Cardiac septum (tissue), 1 donor: Measurements from ENCODE around the gene EIF3A. TPM values are rescaled to one million over a fixed set of nuclear protein-coding genes. Genes with fewer than 3 reads are reported as not detected.

Experiments used
- DNase-seq: peaks from one replicate; pipeline ENCODE4 v3.0.0-alpha.2; 2020; ENCODE audit warnings: low spot score
- intact Hi-C: fragments of 100-400 bp; cut with DNase I; formaldehyde crosslinking; loops from one replicate; pipeline ENCODE4 v1.14.0; 2022
- total RNA-seq: library from RNA; stranded (reverse); fragmentation: NEBNext Ultra II Directional; extraction: Animal tissue kit (Norgen Biotek cat#: 25700); gene quantifications from one replicate; pipeline ENCODE4 v1.2.1, GENCODE V29; 2021
- donor health status: DM: no; HTN: no; CAD: no.

The EIF3A gene
- total RNA-seq, 1 donor from 2014 or later: 133 TPM

DNA sequence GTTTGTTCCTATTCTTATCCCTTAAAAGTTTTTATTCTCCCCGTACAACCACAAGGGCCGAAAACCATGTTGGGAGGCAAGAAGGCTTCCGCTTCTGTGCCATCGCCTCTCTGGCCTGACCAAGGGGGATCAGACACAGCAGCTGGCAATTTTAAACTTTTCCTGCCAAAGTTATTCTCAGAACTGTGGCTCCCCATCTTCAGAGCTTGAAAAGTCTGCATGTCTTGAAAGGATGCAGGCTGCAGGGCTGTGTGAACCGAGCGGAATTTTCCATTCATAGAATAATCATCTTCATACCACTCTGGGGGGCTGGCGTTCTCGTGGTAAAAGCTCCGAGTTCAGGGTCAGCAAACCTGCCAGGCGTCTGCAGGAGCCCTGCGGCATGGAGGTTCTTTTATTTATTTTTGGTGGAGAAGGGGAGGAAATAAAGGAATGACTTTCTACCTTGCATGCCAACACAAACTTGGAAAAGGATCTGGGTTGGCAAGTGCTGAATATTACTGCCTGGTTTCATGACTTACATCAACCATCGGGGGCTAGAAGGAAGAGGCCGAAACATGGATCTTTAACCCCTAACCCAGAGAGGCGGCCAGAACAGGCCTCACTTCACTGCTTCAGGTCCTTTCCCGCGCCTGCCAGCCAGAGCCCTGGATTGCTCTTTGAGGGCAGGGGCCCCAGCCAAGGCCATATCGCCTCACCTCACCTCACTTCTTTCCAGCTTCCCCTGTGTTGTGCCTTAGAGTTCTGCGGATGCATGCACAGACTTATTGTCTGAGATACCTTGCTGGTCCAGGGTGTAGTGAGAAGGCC lies 54.1 kb downstream of the EIF3A start:
- intact Hi-C loops: loop anchor here (5.0 to 10.0 kb wide), 3 partner anchors 114 to 269 kb away; no protein-coding TSS in a partner anchor

DNA sequence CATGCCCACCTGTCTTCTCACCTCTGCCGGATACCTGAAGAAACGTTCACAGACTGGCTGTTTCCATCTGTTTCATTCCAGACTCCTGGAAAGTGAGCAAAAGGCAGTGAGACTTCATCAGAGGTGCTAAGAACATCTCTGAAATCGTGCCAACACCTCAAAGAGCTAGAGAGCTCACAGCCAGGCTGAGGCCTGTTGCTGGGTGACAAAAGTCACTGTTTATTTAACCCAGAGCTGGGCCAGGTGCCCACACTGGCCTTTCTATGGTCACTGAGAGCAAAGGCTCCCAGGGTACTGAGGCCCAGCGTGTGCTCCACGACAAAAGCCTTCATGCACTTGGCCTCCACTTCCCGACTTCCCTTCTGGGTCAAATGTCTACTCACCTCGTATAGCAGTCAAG lies 54.8 kb downstream of the EIF3A start:
- intact Hi-C loops: loop anchor here (5.0 to 10.0 kb wide), 3 partner anchors 113 to 268 kb away; no protein-coding TSS in a partner anchor
- no peak for DNase-seq

More for the DNA sequence above, 54.1 kb downstream of the EIF3A start:
- no peak for DNase-seq

DNA sequence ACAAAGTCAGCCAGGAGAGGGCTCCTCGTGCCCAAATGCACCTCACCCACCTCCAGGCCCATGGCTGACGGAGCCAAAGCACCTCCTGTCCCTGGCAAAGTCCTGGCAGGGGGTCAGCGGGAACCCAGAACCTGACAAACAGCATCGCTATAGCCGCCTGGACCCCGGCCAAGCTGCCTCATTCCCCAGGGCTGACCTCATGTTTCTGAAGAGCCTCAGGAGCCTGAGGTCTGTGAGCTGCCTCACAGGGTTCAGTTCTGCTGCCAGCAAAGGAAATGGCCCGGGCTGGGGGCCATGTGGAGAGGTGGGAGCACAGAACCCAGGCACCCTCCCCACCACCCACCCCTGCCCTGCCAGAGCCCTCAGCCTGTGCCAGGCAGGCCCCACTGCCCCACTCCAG lies 55.3 kb downstream of the EIF3A start:
- intact Hi-C loops: loop anchor here (5.0 to 10.0 kb wide), 3 partner anchors 113 to 268 kb away; no protein-coding TSS in a partner anchor
- DNase-seq: peak; percentile 89

DNA sequence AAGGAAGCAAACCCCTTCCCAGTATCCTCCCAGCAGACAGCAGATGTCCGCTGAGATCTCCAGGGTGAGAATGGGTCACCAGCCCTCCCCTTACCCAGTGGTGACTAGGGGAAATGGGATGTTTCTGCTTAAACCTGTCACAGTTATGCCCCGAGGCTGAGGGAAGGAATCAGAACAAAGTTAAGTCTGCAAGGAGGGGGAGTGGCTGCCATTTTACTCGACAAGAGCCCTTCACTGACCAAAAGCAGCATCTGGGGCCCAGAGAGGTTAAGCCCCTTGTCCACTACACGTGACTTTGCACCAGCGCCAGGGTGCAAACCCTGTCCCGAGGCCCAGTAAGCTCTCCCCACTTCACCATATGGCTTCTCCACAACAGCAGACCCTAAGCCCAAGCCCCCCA lies 55.7 kb downstream of the EIF3A start:
- DNase-seq: no peak
- intact Hi-C loops: loop anchor here (5.0 to 10.0 kb wide), 3 partner anchors 113 to 268 kb away; no protein-coding TSS in a partner anchor

DNA sequence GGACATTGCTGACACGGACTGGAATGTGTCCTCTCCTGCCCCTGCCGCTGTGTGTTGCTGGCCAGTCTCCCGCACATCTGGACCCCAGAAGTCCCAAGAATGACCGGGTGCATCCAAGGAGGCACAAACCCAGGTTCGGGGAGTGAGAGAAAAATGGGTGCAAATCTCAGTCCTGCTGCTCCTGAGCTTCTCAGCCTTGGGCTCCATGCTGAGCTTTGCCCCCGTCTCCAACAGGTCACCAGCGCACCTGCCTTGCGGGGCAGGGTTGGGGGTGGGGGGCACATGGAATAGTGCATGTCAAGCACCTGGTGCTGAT lies 57.1 kb downstream of the EIF3A start:
- intact Hi-C loops: loop anchor here (10.0 kb wide), 1 partner anchor 169 kb away; no protein-coding TSS in a partner anchor
- no peak for DNase-seq

DNA sequence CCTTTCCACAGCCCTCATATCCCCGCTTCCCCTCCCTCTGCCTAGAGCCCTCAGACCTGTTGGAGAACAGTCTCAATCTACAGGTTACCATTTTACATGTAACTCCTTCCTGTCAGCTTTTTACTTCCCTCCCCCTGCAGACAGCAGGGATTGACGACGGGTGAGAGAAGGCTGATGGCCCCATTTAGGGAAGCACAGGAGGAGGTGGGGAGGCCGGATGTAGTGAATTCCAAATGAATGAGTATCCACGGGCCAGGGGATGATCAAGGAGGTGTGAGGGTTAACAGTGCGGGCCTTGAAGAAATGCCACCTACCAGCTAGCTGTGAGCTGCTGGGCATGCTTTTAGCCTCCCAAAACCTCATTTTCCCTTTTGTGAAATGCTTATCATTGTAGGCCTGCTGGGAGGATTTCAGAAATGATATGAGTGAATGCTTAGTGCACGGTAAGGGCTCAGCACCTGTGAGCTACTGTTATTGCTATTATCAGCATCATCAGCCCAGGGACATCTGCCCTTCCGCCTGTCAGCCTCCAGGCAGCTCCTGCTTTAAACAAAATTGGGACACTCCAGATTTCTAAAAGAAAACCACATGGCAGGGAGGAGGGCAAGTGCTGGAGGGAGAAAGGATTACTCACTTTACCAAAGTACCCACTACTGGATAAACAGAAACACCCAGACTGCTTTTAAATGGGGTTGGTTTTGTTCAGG lies 57.6 kb downstream of the EIF3A start:
- DNase-seq: no peak
- intact Hi-C loops: loop anchor here (10.0 kb wide), 1 partner anchor 168 kb away; no protein-coding TSS in a partner anchor

DNA sequence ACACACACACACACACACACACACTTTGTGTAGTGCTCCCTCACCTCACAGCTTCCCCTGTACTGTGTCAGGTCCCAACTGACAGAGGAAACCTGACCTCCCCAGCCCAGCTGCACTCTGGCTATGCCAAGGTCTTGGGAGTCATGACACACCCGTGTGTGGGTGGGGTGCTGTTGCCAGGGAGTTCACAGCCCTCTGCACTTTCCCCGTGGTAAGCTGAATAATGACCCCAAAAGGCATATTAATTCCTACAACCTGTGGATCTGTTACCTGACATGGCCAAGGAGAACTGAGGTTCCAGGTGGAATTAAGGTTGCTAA lies 60.0 kb downstream of the EIF3A start:
- intact Hi-C loops: loop anchor here (10.0 kb wide), 1 partner anchor 166 kb away; no protein-coding TSS in a partner anchor
- no peak for DNase-seq

DNA sequence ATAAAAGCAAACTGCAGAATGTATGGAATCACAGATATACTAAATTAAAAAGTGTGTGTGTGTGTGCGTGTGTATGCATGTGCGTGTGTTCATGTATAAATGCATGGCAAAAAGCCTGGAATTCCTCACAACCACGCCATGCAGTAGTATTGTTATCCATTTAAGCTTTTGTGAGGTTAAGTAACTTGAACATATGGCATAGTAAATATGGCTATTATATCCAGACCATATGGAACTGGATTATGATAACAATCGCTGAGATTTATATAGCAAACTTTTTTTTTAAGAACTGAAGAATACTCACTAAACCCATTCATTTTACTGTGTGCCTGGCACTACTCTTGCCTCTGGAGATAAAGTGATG lies 73.4 kb downstream of the EIF3A start:
- intact Hi-C loops: no loop called here
- DNase-seq: no peak

DNA sequence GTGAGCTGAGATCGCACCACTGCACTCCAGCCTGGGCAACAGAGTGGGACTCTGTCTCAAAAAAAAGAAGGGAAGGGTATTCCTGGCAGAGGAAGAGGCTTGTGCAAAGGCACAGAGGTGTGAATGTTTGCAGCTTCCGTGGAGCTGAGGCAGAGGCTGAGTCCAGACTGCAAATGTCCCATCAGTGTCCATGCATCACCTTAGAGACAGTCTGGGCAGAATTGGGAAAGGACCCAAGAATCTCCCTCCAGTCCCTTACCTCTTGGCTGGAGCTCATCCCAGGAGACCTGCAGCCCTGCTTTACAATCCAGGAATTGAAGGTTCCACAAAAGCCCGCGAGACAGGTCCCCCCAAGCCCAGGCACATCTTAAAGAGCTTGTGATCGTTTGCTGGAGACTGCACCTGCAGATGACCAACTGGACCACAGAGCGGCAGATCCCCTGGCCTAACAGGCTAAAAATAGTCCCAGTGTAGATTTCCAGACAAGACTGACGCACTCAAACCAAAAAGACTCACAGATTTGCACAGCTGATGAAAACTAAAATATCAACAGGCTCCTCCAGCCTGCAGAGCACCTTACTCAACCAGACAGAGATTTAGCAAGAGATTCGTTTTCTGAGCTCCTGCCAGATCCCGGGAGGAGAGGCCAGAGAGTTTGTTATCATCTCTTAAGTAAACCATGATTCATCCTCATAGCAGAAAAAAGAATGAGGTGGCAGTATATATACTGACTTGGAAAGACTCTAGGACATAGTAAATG lies 74.0 kb downstream of the EIF3A start:
- intact Hi-C loops: no loop called here
- no peak for DNase-seq

DNA sequence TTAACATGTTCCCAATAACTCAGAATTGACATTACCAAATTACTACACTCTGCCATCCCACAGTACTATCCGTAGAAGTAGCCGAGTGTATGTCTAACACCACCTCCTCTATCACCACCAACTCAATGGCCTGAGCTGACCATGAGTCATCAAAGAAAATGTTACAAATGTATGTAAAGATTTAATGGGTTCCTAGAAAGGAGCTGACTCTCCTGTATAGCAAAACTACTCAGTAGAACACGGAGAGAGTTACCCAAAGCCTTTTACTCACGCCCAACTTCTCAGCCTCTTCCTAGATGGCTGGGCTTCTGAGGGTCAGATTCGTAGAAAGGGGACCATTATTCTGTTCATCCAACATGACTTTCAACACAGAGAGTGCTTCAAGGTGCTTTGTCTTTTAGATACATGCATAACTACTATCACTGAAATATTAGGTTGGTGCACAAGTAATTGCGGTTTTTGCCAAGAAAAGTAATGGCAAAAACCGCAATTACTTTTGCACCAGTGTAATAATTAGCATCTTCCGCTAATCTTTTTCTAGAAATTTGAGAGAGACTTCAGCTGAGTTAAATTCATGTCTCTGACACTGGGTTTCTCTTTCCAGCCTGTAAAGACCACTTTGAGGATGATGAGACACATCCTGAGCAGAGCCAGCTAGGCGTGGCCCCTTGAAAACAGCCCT lies 75.1 kb downstream of the EIF3A start:
- no peak for DNase-seq
- intact Hi-C loops: no loop called here

DNA sequence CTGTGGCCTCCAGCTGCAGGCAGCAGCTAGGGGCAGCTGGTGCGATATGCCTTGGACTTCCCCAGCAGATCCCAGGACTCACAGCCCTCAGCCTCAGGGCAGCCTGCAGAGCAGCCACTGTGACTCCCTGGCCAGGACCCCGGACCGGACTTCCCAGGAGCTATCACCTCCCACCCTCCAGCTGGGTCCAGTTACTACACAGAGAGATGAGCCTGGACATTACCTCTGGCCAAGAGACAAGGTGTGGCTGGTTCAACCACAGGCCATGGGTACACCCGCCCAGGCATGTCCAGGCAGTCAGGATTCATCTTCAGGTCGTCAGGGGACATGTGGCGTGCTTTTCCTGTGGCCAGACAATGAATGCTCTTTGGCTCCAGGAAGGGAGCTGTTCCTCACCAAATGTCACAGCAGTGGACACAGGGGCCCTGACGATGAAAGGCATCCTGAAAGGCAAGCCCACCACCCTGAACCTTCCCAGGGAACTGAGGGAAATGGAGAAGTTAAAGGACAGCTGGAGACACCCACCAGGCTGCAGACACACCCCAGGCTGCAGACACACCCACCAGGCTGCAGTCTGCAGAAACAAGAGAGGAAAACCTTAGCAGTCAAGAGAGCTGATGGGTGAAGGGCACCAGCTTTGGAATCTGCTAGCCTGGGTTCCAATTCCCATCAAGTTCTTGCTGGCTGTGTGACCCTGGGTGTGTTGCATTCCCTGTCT lies 76.9 kb downstream of the EIF3A start:
- intact Hi-C loops: no loop called here
- no peak for DNase-seq

DNA sequence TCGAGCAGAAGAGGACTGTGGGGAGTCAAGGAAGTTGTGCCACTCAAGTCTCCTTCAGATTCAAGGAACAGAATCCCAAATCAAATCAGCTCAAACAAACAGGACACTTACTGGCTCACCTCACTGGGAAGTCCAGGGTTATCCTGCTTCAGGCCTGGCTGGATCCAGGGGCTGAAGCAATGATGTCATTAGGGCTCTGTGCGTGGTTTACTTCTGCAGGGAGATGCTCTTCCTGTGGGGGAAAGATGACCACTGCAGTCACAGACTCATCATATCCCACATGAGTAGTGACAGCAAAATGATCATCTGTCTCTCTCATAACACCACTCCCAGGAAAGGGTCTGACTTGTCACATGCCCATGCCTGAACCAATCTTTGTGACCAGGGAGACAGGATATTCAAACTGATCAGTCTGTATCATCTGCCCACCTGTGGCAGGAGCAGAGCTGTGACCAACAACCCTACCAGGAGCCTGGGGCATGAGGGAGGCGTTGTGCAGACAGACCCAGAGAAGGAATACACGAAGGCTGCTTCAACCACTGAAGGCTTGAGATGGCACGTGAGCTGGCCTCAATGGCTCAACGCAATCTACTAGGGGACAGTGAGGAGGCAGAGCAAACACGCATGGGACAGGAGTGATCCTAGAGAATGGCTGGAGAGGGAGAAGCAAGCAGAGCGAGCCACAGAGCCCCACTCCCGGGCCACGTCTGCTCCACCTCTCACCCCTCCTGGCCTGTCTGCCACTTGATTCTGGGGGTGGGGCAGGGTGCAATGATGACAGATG lies 78.7 kb downstream of the EIF3A start:
- intact Hi-C loops: no loop called here
- no peak for DNase-seq

DNA sequence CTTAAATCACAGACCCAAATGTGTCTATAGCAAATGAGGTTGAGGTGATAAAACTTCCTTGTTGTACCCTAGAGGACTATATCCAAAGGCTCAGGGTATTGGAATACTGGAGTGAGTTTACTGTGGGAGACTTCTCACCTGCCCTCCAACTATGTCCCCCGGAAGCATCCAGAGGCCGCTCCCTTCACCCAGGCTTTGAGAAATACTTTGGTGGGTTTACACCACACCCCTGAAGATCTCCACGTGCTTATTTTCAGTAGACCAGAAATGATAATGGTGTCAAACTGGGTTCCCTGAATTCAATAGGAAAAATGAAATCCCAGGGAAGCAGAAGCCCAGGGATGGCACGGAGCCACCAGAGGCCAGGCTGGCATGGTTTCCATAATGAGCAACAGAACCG lies 82.4 kb downstream of the EIF3A start:
- intact Hi-C loops: no loop called here
- DNase-seq: no peak

DNA sequence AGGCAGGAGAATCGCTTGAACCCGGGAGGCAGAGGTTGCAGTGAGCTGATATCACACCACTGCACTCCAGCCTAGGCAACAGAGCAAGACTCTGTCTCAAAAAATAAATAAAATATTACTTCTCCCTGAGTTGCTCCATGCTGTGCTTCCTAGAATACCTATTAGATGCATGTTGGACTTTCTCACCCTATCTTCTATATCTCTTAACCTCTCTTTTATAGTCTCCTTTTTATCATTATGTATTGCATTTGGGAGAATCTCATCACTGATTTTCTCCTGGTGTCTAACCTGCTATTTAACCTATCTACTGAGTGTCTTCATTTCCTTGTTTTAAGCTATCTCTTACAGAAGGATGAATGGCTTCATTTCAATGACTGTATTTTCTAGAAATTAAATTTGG lies 83.2 kb downstream of the EIF3A start:
- intact Hi-C loops: no loop called here
- DNase-seq: no peak

DNA sequence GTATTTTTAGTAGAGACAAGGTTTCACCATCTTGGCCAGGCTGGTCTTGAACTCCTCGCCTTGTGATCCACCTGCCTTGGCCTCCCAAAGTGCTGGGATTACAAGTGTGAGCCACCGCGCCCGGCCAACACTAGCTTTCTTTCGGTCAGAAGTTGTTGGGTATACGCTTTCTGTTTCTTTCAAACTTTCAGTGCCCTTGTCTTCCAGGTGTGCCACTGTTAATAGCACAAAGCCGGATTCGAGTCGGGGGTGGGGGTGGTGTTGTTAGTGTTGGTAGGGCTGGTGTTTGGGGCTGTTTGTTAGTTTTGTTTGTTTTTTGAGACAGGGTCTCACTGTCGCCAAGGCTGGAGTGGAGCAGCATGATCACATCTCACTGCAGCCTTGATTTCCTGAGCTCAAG lies 84.9 kb downstream of the EIF3A start:
- no peak for DNase-seq
- intact Hi-C loops: no loop called here

DNA sequence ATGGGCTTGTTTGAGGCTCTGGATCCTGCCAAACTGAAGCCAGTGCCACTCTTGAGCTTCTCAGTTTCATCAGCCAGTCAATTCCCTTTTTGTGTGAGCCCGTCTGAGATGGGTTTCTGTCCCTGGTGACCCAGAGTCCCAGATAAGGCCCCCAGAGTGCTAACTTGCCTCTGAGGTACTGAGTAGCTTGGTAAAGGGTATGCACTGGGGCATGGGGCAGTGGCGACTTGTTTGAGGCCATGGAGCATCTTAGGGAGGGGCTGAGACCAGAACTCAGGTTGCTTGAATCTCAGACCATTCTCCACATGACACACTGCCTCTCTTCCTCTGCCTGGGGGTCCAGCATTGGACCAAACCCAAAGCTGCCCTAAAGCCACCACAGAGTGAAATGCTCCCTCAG lies 86.3 kb downstream of the EIF3A start:
- intact Hi-C loops: no loop called here
- no peak for DNase-seq

DNA sequence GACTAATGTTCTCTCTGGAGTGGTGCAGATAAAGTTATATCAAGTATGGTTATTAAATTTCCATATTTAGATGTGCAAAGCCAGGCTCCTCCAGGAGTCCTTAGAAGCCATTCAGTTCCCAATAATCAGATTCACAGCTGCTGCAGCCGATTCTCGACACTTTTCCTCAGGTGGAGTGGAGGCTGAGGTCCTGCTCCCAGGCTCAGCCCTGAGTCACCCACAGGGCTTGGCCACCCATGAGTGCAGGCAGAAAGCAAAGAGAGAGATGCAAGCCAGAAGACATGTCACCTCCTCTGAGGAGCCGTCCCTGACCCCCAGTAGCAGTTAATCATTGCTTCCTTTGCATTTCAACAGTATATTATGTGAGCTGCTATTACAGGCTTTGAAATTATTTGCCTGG lies 87.4 kb downstream of the EIF3A start:
- intact Hi-C loops: no loop called here
- DNase-seq: no peak

DNA sequence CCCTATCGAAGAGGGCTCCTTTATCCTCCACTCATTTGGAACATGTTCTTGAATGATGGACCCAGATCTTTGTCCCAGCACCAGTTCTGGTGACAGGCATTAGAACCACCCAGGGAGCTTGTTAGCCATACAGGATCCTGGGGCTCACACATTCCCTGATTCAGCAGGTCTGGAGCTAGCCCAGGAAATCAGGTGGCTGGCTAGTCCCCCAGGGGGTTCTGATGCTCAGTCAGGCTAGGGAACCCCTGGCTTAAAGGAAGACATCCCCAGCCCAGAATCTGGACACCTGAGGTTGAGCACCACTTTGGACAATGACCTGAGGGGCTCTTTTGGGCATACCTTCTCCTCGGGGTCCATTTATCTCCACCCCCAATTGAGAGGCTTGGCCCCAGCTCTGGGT lies 88.1 kb downstream of the EIF3A start:
- DNase-seq: no peak
- intact Hi-C loops: no loop called here
